Amygdala (tissue), 56 donors: ENCODE results near the gene NPIPA1.
"Not testable (repeated sequence)": the region's sequence is repeated elsewhere in the genome, so short reads cannot be mapped to it uniquely, and the experiment has no call there.

ENCODE experiments used
- DNase-seq, 56 donors: peaks; one replicate each; lab custom pipeline; 2025; lab: John Stamatoyannopoulos, UW

The NPIPA1 gene

DNA sequence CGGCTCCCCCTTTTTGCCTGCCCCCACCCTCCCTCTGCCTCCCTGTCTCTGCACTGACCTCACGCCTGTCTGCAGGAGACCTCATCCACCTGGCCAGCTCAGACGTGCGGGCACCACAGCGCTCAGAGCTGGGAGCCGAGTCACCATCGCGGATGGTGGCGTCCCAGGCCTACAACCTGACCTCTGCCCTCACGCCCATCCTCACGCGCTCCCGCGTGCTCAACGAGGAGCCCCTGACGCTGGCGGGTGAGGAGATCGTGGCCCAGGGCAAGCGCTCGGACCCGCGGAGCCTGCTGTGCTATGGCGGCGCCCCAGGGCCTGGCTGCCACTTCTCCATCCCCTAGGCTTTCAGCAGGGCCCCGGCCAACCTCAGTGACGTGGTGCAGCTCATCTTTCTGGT lies 8.1 kb upstream of the NPIPA1 start:
- DNase-seq = not testable (repeated sequence)

DNA sequence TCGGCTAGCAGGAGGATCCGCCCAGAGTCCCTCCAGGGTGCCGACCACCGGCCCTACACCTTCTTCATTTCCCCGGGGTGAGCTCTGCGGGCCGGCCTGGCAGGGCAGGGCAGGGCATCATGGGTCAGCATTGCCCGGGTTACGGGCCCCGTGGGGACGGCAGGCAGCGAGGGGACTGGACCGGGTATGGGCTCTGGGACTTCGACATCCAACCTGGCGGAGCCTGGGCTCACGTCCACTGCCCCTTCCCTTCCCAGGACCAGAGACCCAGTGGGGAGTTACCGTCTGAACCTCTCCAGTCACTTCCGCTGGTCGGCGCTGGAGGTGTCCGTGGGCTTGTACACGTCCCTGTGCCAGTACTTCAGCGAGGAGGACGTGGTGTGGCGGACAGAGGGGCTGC lies 7.0 kb upstream of the NPIPA1 start:
- DNase-seq = not testable (repeated sequence)

- DNase-seq = not testable (repeated sequence)
These were observed 6.3 kb upstream of the NPIPA1 start for GRCh38 chr16:14930971-14931370.

- not testable (repeated sequence) for DNase-seq
These were observed 4.5 kb upstream of the NPIPA1 start for GRCh38 chr16:14932581-14933375.

DNA sequence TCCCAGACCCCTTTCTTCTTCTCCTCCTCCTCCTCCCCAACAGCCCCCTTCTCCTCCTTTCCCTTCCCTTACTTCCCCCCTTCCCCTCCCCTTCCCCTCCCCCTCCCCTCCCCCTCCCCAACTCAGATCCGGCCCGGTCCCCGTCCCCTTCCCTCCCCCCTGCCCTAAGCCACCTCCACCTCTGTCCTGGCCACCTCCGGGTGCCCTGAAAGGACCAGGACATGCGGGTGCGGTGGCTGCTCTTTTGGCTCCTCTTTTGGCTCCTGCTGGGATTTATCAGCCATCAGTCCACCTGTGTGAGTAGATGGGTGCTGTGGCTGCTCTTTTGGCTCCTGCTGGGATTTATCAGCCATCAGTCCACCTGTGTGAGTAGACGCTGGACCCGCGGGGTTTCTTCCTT lies 751 bp downstream of the NPIPA1 start:
- not testable (repeated sequence) for DNase-seq

DNA sequence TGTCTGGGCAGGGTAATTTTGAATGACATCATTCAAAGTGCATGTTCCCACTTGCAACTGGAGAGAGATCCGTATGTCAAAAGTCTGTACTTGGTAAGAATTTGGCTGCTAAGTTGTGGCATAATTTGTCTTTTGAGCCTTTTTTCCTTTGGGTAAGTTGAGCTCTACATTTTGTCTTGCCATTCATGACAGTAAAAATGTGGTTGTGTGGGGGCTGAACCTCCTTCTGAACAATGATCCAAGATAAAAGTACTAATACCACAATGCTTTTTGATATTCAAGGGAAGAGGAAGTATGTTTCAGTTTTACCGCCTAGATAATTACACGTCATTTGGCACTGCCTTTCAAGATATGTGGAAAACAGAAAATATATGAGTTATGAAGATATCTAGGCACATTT lies 5.4 kb downstream of the NPIPA1 start:
- DNase-seq = not testable (repeated sequence)

DNA sequence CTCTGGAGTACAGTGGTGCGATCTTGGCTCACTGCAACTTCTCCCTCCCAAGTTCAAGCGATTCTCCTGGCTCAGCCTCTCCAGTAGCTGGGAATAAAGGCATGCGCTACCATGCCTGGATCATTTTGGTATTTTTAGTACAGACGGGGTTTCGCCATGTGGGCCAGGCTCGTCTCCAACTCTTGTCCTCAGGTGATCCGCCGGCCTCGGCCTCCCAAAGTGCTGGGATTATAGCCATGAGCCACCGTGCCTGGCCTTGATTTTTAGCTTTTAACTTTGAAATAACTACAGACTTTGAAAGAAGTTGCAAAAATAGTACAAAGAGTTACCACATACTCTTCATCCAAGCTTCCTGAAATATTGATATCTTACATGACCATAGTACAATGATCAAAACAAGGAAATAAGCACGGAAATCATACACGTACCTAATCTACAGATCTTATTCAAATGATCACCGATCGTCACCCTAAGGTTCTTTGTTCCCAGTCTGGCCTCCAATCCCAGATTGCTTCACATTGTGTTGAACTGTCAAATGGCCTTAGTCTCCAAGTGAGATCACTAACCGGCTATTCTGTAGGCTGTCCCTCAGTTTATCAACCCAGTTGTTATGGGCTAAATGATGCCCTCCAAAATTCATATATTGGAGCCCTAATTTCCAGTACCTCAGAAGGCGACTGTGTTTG lies 18.4 kb downstream of the NPIPA1 start:
- peak in 1 of 56 donors; percentile 5 for DNase-seq

DNA sequence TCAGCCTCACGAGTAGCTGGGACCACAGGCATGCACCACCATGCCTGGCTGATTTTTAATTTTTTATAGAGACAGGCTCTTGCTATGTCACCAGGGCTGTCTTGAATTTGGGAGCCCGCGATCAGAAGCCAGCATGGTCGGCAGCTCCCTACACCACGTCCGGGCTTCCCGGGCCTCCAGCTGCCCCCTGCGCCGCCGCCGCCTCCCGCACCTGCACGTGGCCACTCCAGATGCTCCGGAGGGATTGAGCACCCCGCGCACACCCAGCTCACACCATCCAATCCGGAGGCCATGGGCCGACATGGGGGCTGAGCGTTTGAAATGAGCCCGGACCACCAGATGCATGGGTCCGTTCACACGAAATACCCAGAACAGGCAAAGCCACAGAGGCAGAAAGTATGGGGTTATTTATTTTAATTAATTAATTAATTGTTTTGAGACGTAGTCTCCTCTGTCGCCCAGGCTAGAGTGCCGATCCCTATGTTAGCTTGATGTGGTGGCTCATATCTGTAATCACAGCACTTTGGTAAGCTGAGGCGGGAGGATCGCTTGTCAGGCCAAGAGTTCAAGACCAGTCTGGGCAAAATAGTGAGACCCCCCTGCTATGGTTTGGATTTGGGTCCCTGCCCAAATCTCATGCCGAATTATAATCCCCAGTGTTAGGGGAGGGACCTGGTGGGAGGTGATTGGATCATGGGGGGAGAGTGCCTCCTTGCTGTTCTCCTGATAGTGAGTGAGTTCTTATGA lies 20.5 kb downstream of the NPIPA1 start:
- no peak for DNase-seq

GRCh38 chr16:14958323-14958600 lies 21.0 kb downstream of the NPIPA1 start:
- DNase-seq = no peak

GRCh38 chr16:14958970-14959369 lies 21.7 kb downstream of the NPIPA1 start:
- peak in 2 of 56 donors; percentile 6 to 53 for DNase-seq

- DNase-seq = no peak
These were observed 24.4 kb downstream of the NPIPA1 start for GRCh38 chr16:14961405-14962186.

- no peak for DNase-seq
These were observed 26.3 kb downstream of the NPIPA1 start for GRCh38 chr16:14963281-14964173.

DNA sequence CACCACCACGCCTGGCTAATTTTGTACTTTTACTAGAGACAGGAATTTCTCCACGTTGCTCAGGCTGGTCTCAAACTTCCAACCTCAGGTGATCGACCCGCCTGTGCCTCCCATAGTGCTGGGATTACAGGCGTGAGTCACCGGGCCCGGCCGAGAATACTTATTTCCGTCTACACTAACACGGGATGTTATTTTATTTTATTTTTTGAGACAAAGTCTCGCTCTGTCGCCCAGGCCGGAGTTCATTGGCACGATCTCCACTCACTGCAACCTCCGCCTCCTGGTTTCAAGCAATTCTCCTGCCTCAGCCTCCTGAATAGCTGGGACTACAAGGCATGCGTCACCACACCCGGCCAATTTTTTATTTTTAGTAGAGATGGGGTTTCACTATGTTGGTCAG lies 28.1 kb downstream of the NPIPA1 start:
- no peak for DNase-seq

DNA sequence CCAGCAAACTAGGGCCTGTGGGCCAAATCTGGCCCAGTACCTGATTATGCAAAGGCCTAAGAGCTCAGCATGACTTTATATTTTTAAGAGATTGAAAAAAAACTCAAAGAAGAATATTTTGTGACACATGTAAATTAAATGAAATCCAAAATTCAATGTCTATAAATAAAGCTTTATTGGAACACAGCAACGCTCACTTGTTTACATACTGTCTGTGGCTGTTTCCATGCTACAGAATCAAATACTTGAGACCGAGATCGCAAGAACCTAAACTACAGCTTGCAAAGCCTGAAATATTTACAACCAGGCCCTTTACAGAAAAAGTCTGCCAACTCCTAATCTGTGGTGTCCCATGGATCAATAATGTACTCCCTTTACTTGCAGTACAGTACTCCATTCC lies 32.6 kb downstream of the NPIPA1 start:
- not testable (repeated sequence) for DNase-seq

DNA sequence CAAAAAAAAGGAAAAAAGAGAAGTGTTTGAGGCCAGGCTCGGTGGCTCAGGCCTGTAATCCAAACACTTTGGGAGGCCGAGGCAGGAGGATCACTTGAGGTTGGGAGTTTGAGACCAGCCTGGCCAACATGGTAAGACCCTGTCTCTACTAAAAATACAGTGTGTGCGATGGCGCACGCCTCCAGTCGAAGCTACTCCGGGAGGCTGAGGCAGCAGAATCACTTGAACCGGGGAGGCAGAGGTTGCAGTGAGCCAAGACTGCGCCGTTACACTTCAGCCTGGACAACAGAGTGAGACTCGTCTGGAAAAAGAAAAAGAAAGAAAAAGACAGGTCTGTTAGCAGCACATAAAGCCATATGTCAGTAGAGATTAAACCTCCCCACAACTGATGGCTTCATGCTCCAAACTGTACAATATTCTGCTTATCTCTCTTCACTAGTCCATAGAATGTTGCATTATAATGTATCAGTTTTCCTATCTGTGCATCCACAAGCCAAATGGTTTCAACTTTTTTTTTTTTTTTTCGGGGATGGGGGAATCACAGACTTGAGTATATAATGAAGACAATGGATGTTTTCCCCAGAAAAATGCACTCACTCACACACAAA lies 34.5 kb downstream of the NPIPA1 start:
- not testable (repeated sequence) for DNase-seq

- not testable (repeated sequence) for DNase-seq
These were observed 36.6 kb downstream of the NPIPA1 start for GRCh38 chr16:14973785-14974322.

- not testable (repeated sequence) for DNase-seq
These were observed 37.0 kb downstream of the NPIPA1 start for GRCh38 chr16:14974331-14974655.

GRCh38 chr16:14974656-14975417 lies 37.6 kb downstream of the NPIPA1 start, which contains the start of gene PDXDC1:
PDXDC1 (plus strand) TSS chr16:14975026; CDS start chr16:14975200, 174 bp downstream.
- DNase-seq = peak in 55 of 56 donors; percentile 26 to 92 (median 79)
